C4-2B (cell line): ENCODE measurements around the gene CORO1C.
"Not testable (repeated sequence)": the region's sequence is repeated elsewhere in the genome, so short reads cannot be mapped to it uniquely, and the experiment has no call there.

Experiments
- H3K27ac ChIP-seq: fragments of 450-650 bp; 2 replicates; pipeline ENCODE4 v1.5.1; 2017
- ZFX ChIP-seq: fragments of 450-650 bp; IDR thresholded peaks from 2 replicates; pipeline ENCODE4 v1.6.1; 2017
- TF ChIP-seq, protein P1 (sequence below): fragments of 450-650 bp; conservative IDR thresholded peaks from 2 replicates; pipeline ENCODE4 v1.5.1; 2017; ENCODE audit warnings: mild to moderate bottlenecking

The CORO1C gene

DNA sequence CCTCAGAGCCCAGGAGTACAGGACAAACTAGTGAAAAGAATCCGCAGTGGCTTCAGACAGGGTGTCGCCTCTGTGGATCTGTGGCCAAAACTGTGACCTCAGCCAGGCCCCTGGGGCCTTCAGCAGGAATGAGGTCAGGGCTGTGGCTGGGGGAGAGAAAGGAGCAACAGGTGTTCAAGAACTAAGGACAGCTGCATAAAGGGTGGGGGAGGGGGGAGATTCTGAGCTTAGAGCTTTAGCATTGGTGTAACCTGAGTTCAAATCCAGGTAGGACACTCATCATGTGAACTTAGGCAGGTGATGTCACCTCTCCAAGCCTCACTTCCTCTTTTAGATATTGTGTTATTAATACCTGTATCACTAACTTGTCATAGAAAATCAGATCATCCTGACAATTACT lies 40.9 kb upstream of the CORO1C start:
- H3K27ac ChIP-seq = no peak overlapping the region

DNA sequence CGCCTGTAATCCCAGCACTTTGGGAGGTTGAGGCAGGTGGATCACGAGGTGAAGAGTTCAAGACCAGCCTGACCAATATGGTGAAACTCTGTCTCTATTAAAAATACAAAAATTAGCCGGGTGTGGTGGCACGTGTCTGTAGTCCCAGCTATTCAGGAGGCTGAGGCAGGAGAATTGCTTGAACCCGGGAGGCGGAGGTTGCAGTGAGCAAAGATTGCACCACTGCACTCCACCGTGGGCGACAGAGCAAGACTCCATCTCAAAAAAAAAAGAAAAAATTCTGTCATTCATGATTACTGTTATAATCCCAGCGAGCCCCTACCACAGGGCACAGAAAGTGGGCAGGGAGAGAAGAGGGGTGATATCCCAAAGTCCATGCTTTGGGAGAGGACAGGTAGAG lies 40.5 kb upstream of the CORO1C start:
- not testable (repeated sequence) for H3K27ac ChIP-seq

More for the DNA sequence above, 40.9 kb upstream of the CORO1C start:
- TF ChIP-seq, protein P1, sequence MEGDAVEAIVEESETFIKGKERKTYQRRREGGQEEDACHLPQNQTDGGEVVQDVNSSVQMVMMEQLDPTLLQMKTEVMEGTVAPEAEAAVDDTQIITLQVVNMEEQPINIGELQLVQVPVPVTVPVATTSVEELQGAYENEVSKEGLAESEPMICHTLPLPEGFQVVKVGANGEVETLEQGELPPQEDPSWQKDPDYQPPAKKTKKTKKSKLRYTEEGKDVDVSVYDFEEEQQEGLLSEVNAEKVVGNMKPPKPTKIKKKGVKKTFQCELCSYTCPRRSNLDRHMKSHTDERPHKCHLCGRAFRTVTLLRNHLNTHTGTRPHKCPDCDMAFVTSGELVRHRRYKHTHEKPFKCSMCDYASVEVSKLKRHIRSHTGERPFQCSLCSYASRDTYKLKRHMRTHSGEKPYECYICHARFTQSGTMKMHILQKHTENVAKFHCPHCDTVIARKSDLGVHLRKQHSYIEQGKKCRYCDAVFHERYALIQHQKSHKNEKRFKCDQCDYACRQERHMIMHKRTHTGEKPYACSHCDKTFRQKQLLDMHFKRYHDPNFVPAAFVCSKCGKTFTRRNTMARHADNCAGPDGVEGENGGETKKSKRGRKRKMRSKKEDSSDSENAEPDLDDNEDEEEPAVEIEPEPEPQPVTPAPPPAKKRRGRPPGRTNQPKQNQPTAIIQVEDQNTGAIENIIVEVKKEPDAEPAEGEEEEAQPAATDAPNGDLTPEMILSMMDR = no peak
- no peak for TF ChIP-seq ZFX

DNA sequence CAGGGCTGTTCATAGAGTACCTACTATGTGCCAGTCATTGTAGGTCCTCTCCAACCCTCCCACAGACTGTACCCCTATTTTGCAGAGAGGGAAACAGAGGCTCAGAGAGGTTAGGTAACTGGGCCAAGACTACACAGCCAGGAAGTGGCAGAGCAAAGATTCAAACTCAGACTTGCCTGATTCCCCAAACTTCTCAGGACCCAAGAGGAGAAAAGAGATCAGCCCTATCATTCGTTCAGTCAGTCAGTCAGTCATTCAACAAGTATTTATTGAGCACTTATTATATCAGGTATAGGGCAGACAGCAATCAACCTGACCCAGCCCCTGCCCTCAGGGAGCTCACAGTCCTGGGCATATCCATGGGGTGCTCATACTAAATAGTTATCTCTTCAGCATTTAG lies 39.6 kb upstream of the CORO1C start:
- H3K27ac ChIP-seq = no peak overlapping the region
- TF ChIP-seq ZFX = no peak
- TF ChIP-seq, protein P1 = no peak

DNA sequence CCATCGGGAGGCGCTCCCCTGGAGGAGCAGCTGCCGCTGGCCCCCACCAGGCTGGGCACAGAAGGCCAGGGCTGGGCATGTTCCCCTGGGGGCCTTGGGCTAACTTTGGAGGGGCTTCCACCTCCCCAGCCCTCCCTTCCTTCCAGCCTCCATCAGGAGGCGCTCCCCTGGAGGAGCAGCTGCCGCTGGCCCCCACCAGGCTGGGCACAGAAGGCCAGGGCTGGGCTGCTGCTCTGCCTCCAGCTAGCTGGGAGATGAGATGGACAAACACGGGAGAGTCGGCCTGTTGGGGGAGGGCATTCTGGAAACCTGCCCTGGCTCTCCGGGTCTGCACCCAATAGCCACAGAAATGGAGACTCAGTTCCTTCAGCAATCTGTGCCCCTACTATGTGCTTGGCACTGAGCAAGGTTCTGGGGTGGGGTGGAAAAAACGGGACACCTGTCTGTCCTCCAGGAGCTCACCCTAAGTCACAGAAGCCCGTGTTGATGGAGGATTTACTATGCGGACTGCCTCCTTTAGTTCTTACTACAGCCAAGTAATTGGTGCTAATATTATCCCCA lies 39.0 kb upstream of the CORO1C start:
- H3K27ac ChIP-seq = no peak overlapping the region
- TF ChIP-seq ZFX = no peak
- TF ChIP-seq, protein P1 = no peak

DNA sequence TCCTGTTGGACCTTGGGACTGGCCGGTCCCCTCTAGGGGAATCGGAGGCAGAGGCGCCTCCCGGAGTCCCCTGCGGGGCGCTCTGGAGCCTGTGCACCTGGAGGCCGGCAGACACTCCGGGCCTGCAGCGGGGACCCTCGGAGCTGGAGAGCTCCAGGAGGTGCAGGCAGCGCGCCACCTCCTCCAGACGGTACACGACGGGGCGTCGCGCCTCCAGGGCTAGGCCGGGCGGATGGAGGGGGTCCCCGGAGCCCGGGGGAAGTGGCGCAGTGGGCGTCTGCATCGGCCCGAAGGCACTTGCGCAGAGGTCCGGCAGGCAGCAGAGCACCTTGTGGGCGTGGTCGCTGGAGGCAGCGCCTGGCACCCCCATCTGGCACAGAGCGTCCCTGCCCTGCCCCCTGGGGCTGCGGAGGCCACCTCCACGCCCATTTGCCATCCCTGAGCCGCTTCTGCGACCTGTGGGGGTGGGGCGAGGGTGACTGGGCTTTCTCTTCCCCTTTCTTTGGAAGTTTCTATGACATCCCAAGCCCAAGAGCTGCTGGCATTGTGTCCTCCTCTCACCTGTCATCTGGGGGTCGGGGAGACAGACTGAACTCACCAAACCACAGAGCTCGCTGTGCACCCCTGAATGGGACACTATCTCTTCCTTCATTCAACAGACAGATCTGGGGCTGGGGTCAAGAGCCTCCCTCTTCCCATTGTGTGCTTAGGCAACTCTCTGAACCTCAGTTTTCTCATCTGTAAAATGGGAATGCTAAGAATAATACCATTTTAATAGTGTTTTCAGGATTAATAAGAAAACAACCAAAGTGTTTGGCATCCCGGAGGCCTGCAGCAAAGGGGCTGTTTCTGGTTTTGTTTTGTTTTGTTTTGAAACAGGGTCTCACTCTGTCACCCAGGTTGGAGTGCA lies 37.5 kb upstream of the CORO1C start:
- H3K27ac ChIP-seq = no peak overlapping the region
- TF ChIP-seq, protein P1 = no peak
- no peak for TF ChIP-seq ZFX

DNA sequence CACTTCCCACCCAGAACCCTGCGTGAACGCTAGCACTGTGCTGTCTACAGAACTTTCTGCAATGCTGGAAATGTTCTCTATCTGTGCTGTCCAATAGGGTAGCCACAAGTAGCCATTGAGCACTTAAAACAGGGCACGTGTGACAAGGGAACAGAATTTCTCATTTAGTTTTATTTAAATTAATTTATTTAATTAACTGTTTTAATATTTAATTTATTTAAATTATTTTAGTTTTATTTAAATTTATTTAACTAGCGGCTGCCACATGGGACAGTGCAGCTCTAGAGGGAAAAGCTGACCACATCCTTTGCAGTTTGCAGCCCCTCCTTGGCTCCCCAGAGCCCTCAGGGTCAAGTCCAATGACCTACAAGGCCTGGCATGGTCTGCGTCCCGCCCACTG lies 35.0 kb upstream of the CORO1C start:
- TF ChIP-seq, protein P1 = no peak
- no peak for TF ChIP-seq ZFX
- no peak overlapping the region for H3K27ac ChIP-seq

DNA sequence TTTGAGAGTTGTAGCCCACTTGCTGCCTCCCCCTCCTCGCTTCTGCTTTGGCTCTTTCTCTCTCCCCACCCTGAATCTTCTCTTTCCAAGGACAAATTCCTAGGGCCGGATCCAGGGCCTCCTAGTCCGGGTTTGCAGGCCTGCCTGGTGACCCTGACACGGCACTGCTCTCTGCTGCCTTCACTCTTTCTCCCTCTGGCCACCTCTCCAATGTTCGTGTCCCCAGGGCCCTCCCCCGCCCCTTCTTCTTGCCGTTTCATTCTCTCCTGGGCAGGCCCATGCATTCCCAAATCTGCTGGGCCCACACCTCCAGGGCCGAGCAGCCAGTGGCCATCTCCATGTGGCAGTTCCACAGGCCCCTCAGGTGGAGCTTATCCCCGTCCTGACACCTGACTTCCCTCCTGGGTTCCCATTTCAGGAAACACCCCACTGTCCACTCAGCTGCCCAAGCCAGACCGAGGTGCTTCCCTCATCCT lies 34.0 kb upstream of the CORO1C start:
- TF ChIP-seq, protein P1 = no peak
- TF ChIP-seq ZFX = no peak
- no peak overlapping the region for H3K27ac ChIP-seq
